Heart left ventricle (tissue), 16 donors: ENCODE results near the gene GOLGA2. TPM values are rescaled to one million over a fixed set of nuclear protein-coding genes. Genes with fewer than 3 reads are reported as not detected.
A peak's percentile ranks its signal among the peaks of the same experiment; 100 is the strongest.

ENCODE experiments used
- ATAC-seq, 4 donors: fragments of 200-7000 bp; cut with Tn5 transposase; one replicate each; pipeline ENCODE4 v1.9.1; 2020 to 2022; ENCODE audit warnings: moderate library complexity in 4 of 4, mild to moderate bottlenecking in 3 of 4, moderate number of reproducible peaks in 1 of 4
- DNase-seq, 5 donors: peaks; one replicate each; pipeline ENCODE4 v3.0.0-alpha.2; 2020
- H3K27ac ChIP-seq, 12 donors: fragments of 200-600 bp; sonication (generic) in 4 of 12; one replicate each; pipeline versions ENCODE4 v1.5.0 to v1.8.0; 2016 to 2022; ENCODE audit warnings: mild to moderate bottlenecking in 2 of 12
- H3K27me3 ChIP-seq, 9 donors: fragments of 200-600 bp; sonication (generic) in 2 of 9; one replicate each; pipeline versions ENCODE4 v1.5.1 to v1.8.0; 2016 to 2022; ENCODE audit warnings: mild to moderate bottlenecking in 3 of 9
- H3K36me3 ChIP-seq, 9 donors: fragments of 200-600 bp; sonication (generic) in 2 of 9; one replicate each; pipeline versions ENCODE4 v1.5.0 to v1.8.0; 2018 to 2022; ENCODE audit warnings: mild to moderate bottlenecking in 2 of 9
- H3K4me1 ChIP-seq, 12 donors: fragments of 200-600 bp; sonication (generic) in 4 of 12; one replicate each; pipeline versions ENCODE4 v1.5.0 to v1.8.0; 2016 to 2022; ENCODE audit warnings: mild to moderate bottlenecking in 3 of 12
- H3K4me3 ChIP-seq, 12 donors: fragments of 200-600 bp; sonication (generic) in 4 of 12; one replicate each; pipeline versions ENCODE4 v1.5.0 to v1.8.0; 2017 to 2022; ENCODE audit warnings: mild to moderate bottlenecking in 9 of 12, moderate library complexity in 4 of 12
- H3K9me3 ChIP-seq, 12 donors: fragments of 200-600 bp; sonication (generic) in 4 of 12; one replicate each; pipeline versions ENCODE4 v1.5.0 to v1.8.0; 2016 to 2022; ENCODE audit warnings: mild to moderate bottlenecking in 1 of 12
- CTCF ChIP-seq, 12 donors: fragments of 200-600 bp; sonication (generic) in 4 of 12; IDR thresholded peaks; one replicate each; pipeline versions ENCODE4 v1.5.0 to v1.8.0; 2018 to 2022; ENCODE audit warnings: antibody characterized with exemption in 12 of 12, mild to moderate bottlenecking in 5 of 12
- POLR2A ChIP-seq, 2 donors: fragments of 450-650 bp; IDR thresholded peaks; one replicate each; pipeline ENCODE4 v1.6.1; 2017; ENCODE audit warnings: antibody characterized with exemption in 2 of 2, mild to moderate bottlenecking in 2 of 2, moderate library complexity in 2 of 2
- WGBS, 4 donors: extraction: QIAGEN DNeasy Blood & Tissue Kit in 2 of 4; methylation state at CpG; one replicate each; pipeline versions ENCODE4 v1.1.5 to v1.1.7; 2013 to 2018; 5-methylcytosine and 5-hydroxymethylcytosine counted together
- intact Hi-C, 10 donors: fragments of 100-400 bp; cut with DNase I; formaldehyde crosslinking; loops; one replicate each; pipeline versions ENCODE4 v1.11.1 to v1.14.2; 2022
- polyA plus RNA-seq, 2 donors: library from polyadenylated mRNA; stranded (reverse); fragments of 200-250 nt; gene quantifications; one replicate each; pipeline ENCODE4 v1.2.3, GENCODE V29; 2013
- total RNA-seq, 9 donors: library from RNA; depleted of rRNA in 2 of 9; stranded (reverse); fragments of >200 nt in 2 of 9; fragmentation: NEBNext Ultra II Directional in 3 of 9; extraction: Animal tissue kit (Norgen Biotek cat#: 25700) in 3 of 9; gene quantifications; one replicate each; pipeline versions ENCODE4 v1.1.0 to v1.2.4, GENCODE V29; 2016 to 2023
- donor health status: ischemic (EF 13 %, LVEDD 7.1; RV severe dilation, severe dysfunction).
- donor health status: healthy with polysubstance abuse.
- donor health status: DM: no; HTN: yes; CAD: no.
- donor health status: DM: no; HTN: no; CAD: no.
- donor health status: ischemic (EF 25% LVEDD 6.9; RV normal size, moderate dysfunction).
- donor health status: ischemic (EF 25% LVEDD 5.7; RV mildly dilated, moderate dysfunction).
- donor health status: healthy.
- donor health status: DM: yes; HTN: yes; CAD: no.
- donor health status: ischemic (EF 35%, LVEDD 5.7; RV mildly dilated, moderate dysfunction).
- donor health status: nonischemic (EF 11% LVEDD 7.7; RV severe dilation, severe dysfunction).
- donor health status: DM: yes; HTN: yes; CAD: no.
- donor health status: PGD.
- donor health status: ischemic (EF 29% LVEDD 5.4; RV normal size, mild dysfunction).
- donor health status: nonischemic (EF 23%, LVEDD 6.1; RV moderate dilation, normal function).

The GOLGA2 gene
- total and polyA plus RNA-seq, 11 donors = 68.5 to 144 (median 87.4) TPM

GRCh38 chr9:128247226-128247803 lies 28.5 kb downstream of the GOLGA2 start:
- WGBS, 4 donors = 88 to 93% (median 91%) methylated on average over 5 of the region's 5 CpGs
- intact Hi-C loops = no loop called here
- Histone ChIP-seq H3K27ac (no peak overlapping the region), H3K36me3 (no peaks in the 10 kb centered on the region), H3K4me3 (no peak overlapping the region), H3K9me3 (no peaks in the 10 kb centered on the region), H3K4me1 (peaks cover 6 to 46% (median 23%) of the 10 kb centered on the region in 12 donors), H3K27me3 (peaks cover 0 to 10% (median 0%) of the 10 kb centered on the region in 9 donors)
- no peak for ATAC-seq
- TF ChIP-seq POLR2A (IDR thresholded peaks at IDR 0.05) (no peak), CTCF (IDR thresholded peaks at IDR 0.05) (no peak)
- no peak for DNase-seq

GRCh38 chr9:128246471-128246870 lies 29.3 kb downstream of the GOLGA2 start:
- intact Hi-C loops = no loop called here
- no peak for ATAC-seq
- Histone ChIP-seq H3K36me3 (no peaks in the 10 kb centered on the region), H3K4me3 (no peak overlapping the region), H3K27me3 (peaks cover 0 to 10% (median 0%) of the 10 kb centered on the region in 9 donors), H3K9me3 (no peaks in the 10 kb centered on the region), H3K4me1 (peaks cover 6 to 51% (median 22%) of the 10 kb centered on the region in 12 donors), H3K27ac (peak overlapping the region in 8 of 12 donors; percentile 8 to 83 (median 67))
- no peak for TF ChIP-seq CTCF (IDR thresholded peaks at IDR 0.05)
- TF ChIP-seq POLR2A (IDR thresholded peaks at IDR 0.05) = no peak
- WGBS, 4 donors = 56 to 63% (median 58%) methylated on average over 2 of the region's 2 CpGs
- no peak for DNase-seq

GRCh38 chr9:128245421-128246151 lies 30.2 kb downstream of the GOLGA2 start:
- Histone ChIP-seq H3K36me3 (no peaks in the 10 kb centered on the region), H3K4me3 (peak overlapping the region in 3 of 12 donors; percentile 4 to 65 (median 46)), H3K27ac (peak overlapping the region in 11 of 12 donors; percentile 37 to 83 (median 64)), H3K27me3 (peaks cover 0 to 5% (median 0%) of the 10 kb centered on the region in 9 donors), H3K9me3 (no peaks in the 10 kb centered on the region), H3K4me1 (peaks cover 0 to 42% (median 15%) of the 10 kb centered on the region in 12 donors)
- 28 to 50% (median 43%) methylated on average over 8 to 13 of the region's 13 CpGs for WGBS, 4 donors
- DNase-seq = peak; percentile 66 to 78 (median 74)
- intact Hi-C loops = no loop called here
- ATAC-seq = peak in 3 of 4 donors; percentile 0 to 58 (median 56)
- no peak for TF ChIP-seq POLR2A (IDR thresholded peaks at IDR 0.05)
- no peak for TF ChIP-seq CTCF (IDR thresholded peaks at IDR 0.05)

- no peaks in the 10 kb centered on the region for H3K9me3 ChIP-seq
- peaks cover 0 to 35% (median 14%) of the 10 kb centered on the region in 12 donors for H3K4me1 ChIP-seq
- peak overlapping the region; percentile 37 to 94 (median 64) for H3K27ac ChIP-seq
- DNase-seq (peak; percentile 80 to 90 (median 88)), ATAC-seq (peak; percentile 71 to 84 (median 82))
- H3K27me3 ChIP-seq = no peaks in the 10 kb centered on the region
- H3K4me3 ChIP-seq = peak overlapping the region in 11 of 12 donors; percentile 22 to 65 (median 45)
- 7 to 22% (median 21%) methylated on average over 12 to 18 of the region's 18 CpGs for WGBS, 4 donors
- intact Hi-C loops = no loop called here
- TF ChIP-seq POLR2A (IDR thresholded peaks at IDR 0.05) (peak in 1 of 2 donors; percentile 28), CTCF (IDR thresholded peaks at IDR 0.05) (no peak)
- H3K36me3 ChIP-seq = no peaks in the 10 kb centered on the region
These were observed 31.0 kb downstream of the GOLGA2 start for GRCh38 chr9:128244837-128245231.
